T47D (cell line): Measurements from ENCODE around the gene KIAA0753.

Experiments
- DNase-seq, 2 experiments: peaks; one replicate each; pipeline versions ENCODE4 v3.0.0 to v3.0.0-alpha.2; 2011 to 2012; ENCODE audit warnings: low read depth in 1 of 2, low spot score in 1 of 2
- JUND ChIP-seq: IDR thresholded peaks from 2 replicates; pipeline ENCODE4 v1.6.1; 2012; ENCODE audit warnings: low read depth
- in situ Hi-C: cut with HindIII; loops from 2 replicates; pipeline ENCODE4 v1.10.0; 2016; ENCODE audit warnings: low sequenced_read_pairs, low pct_unique_long_range_greater_than_20kb

The KIAA0753 gene

DNA sequence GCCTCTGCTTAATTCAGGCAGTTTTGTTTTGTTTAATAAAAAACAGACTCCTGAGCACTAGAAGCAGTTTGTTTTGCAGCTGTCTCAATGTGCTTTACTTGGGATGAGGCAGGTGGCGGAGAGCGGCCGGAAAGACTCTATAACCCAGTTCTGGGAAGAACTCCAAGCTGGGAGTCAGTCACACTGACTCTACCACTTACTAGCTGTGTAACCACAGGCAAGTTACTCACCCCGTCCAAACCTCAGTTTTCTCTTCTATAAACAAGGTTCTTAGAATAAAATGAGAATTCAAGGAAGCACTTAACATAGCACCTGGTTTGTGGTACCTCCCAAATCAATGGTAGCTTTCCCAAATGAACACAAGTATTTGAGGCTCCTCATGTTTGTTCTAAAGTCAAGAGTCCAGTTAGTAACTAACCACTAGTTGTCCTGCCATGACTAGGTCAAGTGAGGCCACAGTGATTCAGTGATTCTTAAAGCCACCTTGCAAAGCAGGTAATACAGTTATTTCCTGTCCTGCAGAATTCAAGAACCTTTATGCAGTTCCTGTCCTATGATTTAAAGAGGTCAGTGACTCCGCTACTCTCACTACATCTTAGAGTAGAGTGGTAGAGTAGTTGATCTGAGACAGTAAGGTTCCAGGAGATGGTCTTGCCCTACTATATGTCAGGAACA lies 3.1 kb upstream of the KIAA0753 start:
- TF ChIP-seq JUND = no peak
- no peak for DNase-seq
- in situ Hi-C loops = no loop called here

DNA sequence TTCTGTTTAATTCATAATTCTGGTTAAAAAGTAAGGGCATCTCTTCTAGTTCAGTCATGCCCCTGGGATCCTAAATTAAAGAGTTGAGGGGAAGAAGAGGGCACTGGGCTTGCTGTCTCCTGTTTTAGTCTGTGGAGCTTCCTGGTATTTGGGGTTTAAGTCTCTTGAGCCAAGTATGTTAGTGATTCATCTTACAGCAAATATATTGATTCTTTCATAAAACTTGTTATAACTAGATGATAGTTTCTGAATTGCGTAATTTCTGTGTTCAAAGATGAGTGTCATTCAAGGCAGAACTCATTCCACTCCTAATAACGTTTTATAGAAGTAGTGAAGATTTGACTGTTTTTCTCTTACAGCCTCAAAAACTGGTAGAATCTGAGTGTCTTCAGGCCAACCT lies 2.1 kb upstream of the KIAA0753 start:
- in situ Hi-C loops = no loop called here
- no peak for DNase-seq
- TF ChIP-seq JUND = no peak

DNA sequence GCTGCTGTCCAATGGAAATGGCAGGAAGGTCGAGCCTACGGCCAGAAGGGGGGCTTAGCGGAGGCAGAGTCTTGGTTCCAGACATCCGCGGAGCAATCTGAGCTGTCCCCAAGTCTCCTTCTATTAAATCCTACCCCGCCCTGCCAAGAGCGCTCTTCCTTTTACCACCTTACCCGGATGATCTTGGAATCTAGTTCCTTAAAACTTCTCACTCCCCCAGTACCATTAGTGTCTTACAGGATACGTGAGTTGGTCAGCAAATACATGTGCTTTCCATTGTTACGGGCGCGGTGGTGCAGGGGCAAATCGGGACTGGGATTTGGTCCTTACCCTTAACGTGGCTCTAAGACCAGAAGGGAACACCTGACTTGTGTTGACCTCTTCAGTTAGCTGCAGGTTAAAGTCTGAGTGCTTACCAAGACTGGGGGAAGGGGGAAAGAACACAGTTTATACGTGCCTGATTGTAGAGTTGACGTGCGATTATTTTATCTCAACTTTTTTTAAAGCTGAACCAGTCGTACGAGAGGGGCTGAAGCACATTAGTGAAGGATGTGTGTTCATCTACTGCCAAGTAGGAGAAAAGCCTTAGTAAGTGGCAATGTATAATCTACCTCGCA lies 844 bp upstream of the KIAA0753 start:
- DNase-seq = peak in 1 of 2 experiments; percentile 30

DNA sequence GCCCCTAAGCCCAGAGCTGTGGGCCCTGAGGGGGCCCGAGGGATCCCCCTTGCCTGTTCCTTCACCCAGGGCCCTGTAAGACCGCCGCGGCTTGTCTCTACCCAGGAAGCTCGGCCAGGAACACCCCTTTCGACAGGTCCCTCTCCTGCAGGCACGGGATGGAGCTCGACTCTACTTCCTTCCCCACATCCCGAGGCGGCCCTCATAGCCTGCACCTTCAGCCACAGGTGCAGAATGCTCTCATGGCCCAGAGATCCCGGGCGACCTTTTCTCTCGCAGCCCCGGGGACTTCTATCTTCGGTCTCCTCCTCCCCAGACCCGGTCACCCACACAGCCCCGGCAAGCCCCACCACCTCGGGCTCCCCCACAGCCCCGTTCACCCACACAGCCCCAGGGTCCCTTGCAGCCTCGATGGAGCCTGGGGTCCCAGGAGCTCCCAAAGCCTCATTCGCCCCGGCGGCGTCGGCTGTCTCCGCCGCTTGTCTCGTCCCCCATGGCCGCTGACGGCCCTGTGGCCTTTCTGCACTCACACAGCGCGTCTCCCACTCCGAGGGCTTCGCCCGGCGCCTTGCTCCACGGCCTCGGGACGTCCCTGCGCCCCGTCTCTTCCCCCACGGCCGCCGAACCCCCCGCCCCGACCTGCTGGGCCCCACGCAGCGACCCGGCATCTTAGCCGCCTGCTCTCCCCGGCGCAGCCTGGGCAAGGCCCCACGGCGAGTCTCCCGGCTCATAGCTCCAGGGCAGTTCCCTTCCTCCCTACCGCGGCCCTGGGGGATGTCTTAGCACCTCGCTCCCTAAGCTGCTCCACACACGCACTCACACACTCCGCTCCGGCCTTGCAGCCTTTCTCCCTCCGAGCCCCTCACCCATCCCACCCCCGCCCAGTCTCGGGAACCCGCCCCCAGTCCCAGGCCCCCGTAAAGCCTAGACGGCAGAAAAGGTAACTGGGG lies 650 bp downstream of the KIAA0753 start:
- peak in 1 of 2 experiments; percentile 20 for DNase-seq
- TF ChIP-seq JUND = no peak
- in situ Hi-C loops = no loop called here

More for the DNA sequence above, 844 bp upstream of the KIAA0753 start:
- in situ Hi-C loops = no loop called here
- TF ChIP-seq JUND = no peak

DNA sequence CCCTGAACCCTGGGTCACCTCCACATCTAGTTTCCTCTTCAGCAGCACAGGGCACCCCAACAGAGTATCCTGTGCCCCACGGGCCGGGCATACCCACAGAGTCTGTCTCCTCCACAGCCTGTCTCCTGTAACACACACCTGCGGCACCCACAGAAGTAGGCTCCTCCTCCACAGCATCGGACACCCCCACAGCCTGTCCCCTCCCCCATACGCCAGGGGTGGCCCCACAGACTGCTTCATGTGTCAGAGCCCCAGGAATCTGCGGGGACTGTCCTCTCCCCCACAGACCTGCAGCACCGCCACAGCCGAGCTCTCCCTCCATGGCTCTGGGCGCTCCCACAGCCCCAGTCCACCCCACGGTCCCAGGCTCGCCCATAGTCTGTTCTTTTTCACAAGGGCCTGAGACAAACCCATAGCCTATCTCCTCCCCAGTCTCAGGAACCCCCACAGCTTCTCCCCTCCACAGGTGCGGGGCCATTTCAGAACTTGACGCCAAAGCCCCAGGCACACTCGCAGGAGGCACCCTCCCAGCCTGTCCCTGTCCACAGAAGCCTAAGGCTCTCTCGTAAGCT lies 1.4 kb downstream of the KIAA0753 start:
- no peak for TF ChIP-seq JUND
- DNase-seq = no peak
- in situ Hi-C loops = no loop called here

DNA sequence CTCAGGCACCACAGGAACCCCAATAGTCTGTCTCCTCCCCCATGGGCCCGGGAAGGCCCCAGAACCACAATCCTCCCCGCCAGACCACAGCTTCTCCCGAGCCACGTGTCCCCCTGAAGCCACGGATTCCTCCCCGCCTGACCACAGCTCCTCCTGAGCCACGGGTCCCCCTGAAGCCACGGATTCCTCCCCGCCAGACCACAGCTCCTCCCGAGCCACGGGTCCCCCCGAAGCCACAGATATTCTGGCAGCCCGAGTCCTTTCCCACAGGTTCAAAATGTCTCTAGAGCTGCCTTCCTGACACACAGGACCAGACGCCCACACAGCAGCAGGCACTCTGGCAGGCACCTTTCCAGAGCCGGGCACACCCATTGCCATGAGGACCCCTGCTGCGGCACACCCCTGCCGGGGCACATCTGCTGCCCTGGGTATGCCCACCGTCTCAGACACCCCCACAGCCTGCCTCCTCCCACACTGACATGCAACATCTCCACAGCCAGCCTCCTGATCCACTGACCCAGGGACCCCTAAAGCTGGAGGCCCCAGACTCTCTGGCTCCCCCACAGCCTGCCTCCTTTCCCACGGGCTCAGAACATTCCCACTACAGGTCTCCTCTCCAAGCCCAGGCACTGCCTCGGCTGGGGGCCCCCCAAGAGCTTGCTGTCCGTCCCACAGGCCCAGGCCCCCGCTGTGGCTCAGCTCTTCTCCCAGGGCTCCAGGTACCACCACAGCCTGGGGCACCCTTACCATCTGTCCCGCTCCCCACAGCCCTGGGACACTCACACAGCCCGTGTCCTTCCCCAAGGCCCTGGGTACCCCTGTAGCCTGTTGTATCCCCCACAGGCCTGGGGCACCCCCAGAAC lies 2.2 kb downstream of the KIAA0753 start:
- no peak for DNase-seq
- no peak for TF ChIP-seq JUND
- in situ Hi-C loops = no loop called here

DNA sequence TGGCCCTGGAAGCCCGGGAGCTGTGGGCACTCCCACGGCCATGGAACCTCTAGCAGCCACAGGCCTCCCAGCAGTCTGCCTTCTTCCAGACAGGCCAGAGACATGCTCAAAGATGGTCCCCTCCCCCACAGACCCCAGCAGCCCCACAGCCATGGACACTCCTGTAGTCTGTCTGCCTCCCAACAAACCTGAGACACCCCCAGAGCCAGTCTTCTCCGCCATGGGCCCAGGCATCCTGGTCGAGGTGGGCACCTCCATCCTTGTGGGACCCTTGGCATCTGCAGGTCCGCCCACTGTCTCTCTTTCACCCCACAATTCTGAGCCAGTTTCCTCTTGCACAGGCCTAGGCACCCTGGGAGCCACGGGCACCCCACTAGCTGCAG lies 3.1 kb downstream of the KIAA0753 start:
- no peak for DNase-seq
- in situ Hi-C loops = no loop called here
- no peak for TF ChIP-seq JUND

DNA sequence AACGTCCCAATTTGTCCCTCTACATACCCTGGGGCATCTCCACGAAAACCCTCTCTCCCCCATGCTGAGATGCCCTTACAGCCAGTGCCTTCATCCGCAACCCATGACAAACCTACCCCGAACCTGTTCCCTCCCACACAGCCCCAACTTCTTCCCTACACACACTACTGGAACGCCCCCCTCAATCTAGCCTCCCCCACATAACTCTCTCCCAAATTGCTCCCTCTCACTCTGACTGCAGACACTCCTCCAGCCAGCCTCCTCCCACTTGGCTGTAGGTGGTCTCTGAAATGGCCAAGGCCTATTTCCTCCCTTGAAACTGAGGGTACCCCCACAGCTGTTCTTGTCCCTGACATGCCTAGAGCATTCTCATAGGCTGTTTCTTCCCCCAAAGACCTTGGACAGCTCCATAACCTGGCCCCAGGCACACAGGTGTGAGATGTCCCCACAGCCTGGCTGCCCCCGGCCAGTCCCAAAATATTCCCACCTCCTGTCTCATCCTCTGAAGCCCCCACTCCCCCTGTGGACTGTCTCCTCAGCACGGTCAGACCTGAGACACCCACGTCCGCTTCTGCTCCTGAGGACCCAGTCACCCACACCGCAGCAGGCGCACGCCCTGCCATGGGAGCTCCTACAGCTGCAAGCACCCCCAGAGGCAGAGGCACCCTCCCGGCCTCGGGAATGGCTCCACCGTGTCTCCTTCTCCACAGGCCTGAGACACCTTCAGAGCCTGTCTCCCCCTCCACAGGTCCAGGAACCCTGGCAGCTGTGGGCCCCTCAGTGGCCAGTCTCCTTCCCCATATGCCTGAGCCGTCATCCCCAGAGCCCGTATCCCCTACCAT lies 3.7 kb downstream of the KIAA0753 start:
- no peak for DNase-seq
- TF ChIP-seq JUND = no peak
- in situ Hi-C loops = no loop called here

DNA sequence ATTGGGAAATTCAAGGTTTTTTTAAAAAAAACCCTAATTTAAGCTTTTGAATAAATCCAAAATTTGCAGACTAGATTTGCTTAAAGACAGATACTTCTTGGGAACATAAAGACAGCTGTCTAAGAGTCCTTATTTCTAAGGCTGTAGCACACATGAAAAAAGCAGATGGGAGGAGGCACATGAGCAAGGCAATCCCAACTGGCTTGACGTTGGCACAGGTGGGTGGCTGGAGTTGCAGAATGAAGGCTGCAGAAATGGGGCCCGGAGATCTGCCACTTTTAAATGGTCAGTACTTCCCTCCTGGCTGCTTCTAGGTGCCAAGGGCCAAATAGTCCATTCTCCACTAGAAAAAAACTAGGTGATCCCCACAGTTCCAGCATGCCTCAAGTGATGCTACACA lies 4.4 kb downstream of the KIAA0753 start:
- in situ Hi-C loops = no loop called here
- DNase-seq = no peak

DNA sequence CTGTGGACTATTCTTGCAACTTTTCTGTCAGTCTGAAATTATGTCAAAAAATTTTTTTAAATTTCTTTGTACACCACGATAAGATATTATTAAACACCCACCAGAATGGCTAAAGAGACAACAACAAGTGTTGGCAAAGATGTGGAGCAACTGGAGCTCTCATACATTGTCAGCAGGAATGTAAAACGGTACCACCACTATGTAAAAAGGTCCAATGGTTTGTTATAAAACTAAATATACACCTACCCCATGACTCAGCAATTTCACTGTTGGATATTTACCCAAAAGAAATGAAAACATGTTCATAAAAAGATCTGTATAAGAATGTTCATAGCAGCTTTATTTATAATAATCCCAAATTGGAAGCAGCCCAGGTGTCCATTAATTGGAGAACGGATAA lies 7.2 kb downstream of the KIAA0753 start:
- TF ChIP-seq JUND = no peak
- DNase-seq = no peak
- in situ Hi-C loops = no loop called here

More for the DNA sequence above, 4.4 kb downstream of the KIAA0753 start:
- TF ChIP-seq JUND = no peak

DNA sequence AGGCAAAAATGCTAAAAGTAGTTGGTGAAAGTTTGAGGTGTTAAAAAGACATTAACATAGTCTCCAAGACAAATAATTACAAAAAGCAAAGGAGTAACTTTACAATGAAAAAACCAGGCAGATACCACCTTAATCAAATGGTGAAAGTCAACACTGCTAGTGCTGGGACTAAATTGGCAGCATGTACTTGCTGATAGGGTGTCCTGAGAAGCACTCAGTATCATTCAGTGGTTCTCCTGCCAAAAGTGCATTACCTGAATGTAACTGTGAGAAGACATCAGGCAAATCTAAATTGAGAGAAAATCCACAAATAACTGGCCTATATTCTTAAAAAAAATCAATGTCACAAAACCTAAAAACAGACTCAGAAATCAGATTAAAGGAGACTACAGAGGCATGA lies 8.0 kb downstream of the KIAA0753 start:
- in situ Hi-C loops = no loop called here
- TF ChIP-seq JUND = no peak
- no peak for DNase-seq
